C4-2B (cell line): Measurements from ENCODE around the gene FOXJ2.
"Not testable (repeated sequence)": the region's sequence is repeated elsewhere in the genome, so short reads cannot be mapped to it uniquely, and the experiment has no call there.

Source experiments
- H3K27ac ChIP-seq: fragments of 450-650 bp; 2 replicates; pipeline ENCODE4 v1.5.1; 2017
- CTCF ChIP-seq: fragments of 450-650 bp; conservative IDR thresholded peaks from 2 replicates; pipeline ENCODE4 v1.5.1; 2017; ENCODE audit warnings: mild to moderate bottlenecking
- ZFX ChIP-seq: fragments of 450-650 bp; IDR thresholded peaks from 2 replicates; pipeline ENCODE4 v1.6.1; 2017

Gene FOXJ2

GRCh38 chr12:8088574-8088973, 56.1 kb downstream of the FOXJ2 start:
- H3K27ac ChIP-seq = no peak overlapping the region
- TF ChIP-seq ZFX (no peak), CTCF (no peak)

GRCh38 chr12:8089277-8089676, 56.8 kb downstream of the FOXJ2 start:
- H3K27ac ChIP-seq = not testable (repeated sequence)

GRCh38 chr12:8089716-8090115, 57.2 kb downstream of the FOXJ2 start:
- H3K27ac ChIP-seq = no peak overlapping the region
- no peak for TF ChIP-seq ZFX
- no peak for TF ChIP-seq CTCF

- no peak overlapping the region for H3K27ac ChIP-seq
- no peak for TF ChIP-seq ZFX
- no peak for TF ChIP-seq CTCF
Observed at GRCh38 chr12:8093291-8093690, 60.8 kb downstream of the FOXJ2 start.

GRCh38 chr12:8096281-8096915, 63.9 kb downstream of the FOXJ2 start:
- H3K27ac ChIP-seq = no peak overlapping the region
- TF ChIP-seq CTCF (no peak), ZFX (no peak)

GRCh38 chr12:8099235-8099634, 66.7 kb downstream of the FOXJ2 start:
- H3K27ac ChIP-seq = no peak overlapping the region
- TF ChIP-seq ZFX = no peak
